ENCODE measurements around the gene ANKS1B. TPM values are rescaled to one million over a fixed set of nuclear protein-coding genes. Genes with fewer than 3 reads are reported as not detected.

The ANKS1B gene
- total RNA-seq, 1 experiment from 2014 or later: 18.8 TPM

GRCh38 chr12:99997806-99998205, 13.1 kb upstream of the ANKS1B start:
- peaks cover 7% of the 10 kb centered on the region for H3K9me3 Mint-ChIP-seq (ENCODE audit: unreplicated experiment)
- ChIA-PET POLR2A (interaction anchor here (1.0 kb wide), 1 partner anchor 15 kb away, joined by 6 read pairs; no protein-coding TSS in a partner anchor), CTCF (no interaction called here)
- no TSS peak for BruUV-seq (replicated peaks)
- H3K4me1 Mint-ChIP-seq (ENCODE audit: insufficient read depth, unreplicated experiment): no peaks in the 10 kb centered on the region
- DNase-seq (ENCODE audit: unreplicated experiment): no peak
- H3K4me3 Mint-ChIP-seq (ENCODE audit: unreplicated experiment): no peak overlapping the region
- TF ChIP-seq, protein P1, sequence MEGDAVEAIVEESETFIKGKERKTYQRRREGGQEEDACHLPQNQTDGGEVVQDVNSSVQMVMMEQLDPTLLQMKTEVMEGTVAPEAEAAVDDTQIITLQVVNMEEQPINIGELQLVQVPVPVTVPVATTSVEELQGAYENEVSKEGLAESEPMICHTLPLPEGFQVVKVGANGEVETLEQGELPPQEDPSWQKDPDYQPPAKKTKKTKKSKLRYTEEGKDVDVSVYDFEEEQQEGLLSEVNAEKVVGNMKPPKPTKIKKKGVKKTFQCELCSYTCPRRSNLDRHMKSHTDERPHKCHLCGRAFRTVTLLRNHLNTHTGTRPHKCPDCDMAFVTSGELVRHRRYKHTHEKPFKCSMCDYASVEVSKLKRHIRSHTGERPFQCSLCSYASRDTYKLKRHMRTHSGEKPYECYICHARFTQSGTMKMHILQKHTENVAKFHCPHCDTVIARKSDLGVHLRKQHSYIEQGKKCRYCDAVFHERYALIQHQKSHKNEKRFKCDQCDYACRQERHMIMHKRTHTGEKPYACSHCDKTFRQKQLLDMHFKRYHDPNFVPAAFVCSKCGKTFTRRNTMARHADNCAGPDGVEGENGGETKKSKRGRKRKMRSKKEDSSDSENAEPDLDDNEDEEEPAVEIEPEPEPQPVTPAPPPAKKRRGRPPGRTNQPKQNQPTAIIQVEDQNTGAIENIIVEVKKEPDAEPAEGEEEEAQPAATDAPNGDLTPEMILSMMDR (IDR thresholded peaks at IDR 0.05; ENCODE audit: unreplicated experiment): no peak
- no peaks in the 10 kb centered on the region for H3K27me3 Mint-ChIP-seq (ENCODE audit: insufficient read depth, unreplicated experiment)
- no peaks in the 10 kb centered on the region for H3K36me3 Mint-ChIP-seq (ENCODE audit: insufficient read depth, unreplicated experiment)
- H3K27ac Mint-ChIP-seq (ENCODE audit: low read depth, unreplicated experiment): no peak overlapping the region
- intact Hi-C loops (cut with micrococcal nuclease): no loop called here

DNA sequence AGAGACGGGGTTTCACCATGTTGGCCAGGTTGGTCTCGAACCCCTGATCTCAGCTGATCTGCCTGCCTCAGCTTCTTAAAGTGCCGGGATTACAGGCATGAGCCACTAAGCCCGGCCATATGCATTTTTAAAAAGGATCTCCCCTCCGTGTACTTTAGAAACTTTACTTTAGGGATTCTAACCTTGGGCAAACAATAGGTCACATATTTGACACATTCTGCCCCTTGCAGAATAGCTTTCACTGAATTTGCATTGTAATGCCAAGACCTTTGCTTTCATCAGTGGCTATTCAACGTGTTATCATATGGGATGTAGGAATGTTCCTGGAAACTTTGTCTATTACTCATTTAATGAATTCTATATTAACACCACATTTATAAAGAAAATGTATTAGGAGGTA, 11.4 kb upstream of the ANKS1B start:
- Mint-ChIP-seq H3K4me3 (ENCODE audit: unreplicated experiment) (no peak overlapping the region), H3K36me3 (ENCODE audit: insufficient read depth, unreplicated experiment) (no peaks in the 10 kb centered on the region), H3K27me3 (ENCODE audit: insufficient read depth, unreplicated experiment) (no peaks in the 10 kb centered on the region), H3K9me3 (ENCODE audit: unreplicated experiment) (peaks cover 7% of the 10 kb centered on the region), H3K4me1 (ENCODE audit: insufficient read depth, unreplicated experiment) (no peaks in the 10 kb centered on the region), H3K27ac (ENCODE audit: low read depth, unreplicated experiment) (no peak overlapping the region)
- BruUV-seq (replicated peaks): no TSS peak
- TF ChIP-seq, protein P1 (IDR thresholded peaks at IDR 0.05; ENCODE audit: unreplicated experiment): no peak
- intact Hi-C loops (cut with micrococcal nuclease): no loop called here
- DNase-seq (ENCODE audit: unreplicated experiment): no peak
- CTCF ChIA-PET: interaction anchor here (0.5 kb wide), 1 partner anchor 42 kb away, joined by 3 read pairs; no protein-coding TSS in a partner anchor
- POLR2A ChIA-PET: no interaction called here

DNA sequence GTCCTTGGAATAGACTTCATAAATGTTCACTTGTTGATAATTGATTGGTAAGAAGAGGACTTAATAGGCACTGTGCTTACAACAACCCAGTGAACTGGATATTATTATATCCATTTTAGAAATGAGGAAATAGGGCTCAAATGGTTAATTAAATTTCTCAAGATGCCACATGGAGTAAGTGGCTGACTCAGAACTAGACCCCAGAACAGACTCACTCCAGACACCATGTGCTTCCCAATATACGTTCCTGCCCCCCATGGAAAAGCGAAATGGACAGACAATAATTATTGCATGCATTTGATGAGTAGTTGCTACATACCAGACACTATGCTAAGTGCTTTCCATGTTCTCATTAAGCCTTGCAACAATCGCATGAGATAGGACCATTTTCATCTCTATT, 895 bp upstream of the ANKS1B start:
- no TSS peak for BruUV-seq (replicated peaks)
- DNase-seq (ENCODE audit: unreplicated experiment): no peak
- Mint-ChIP-seq H3K36me3 (ENCODE audit: insufficient read depth, unreplicated experiment) (no peaks in the 10 kb centered on the region), H3K4me1 (ENCODE audit: insufficient read depth, unreplicated experiment) (peaks cover 14% of the 10 kb centered on the region), H3K4me3 (ENCODE audit: unreplicated experiment) (peak overlapping the region; percentile 89), H3K9me3 (ENCODE audit: unreplicated experiment) (no peaks in the 10 kb centered on the region), H3K27ac (ENCODE audit: low read depth, unreplicated experiment) (no peak overlapping the region), H3K27me3 (ENCODE audit: insufficient read depth, unreplicated experiment) (no peaks in the 10 kb centered on the region)
- TF ChIP-seq, protein P1 (IDR thresholded peaks at IDR 0.05; ENCODE audit: unreplicated experiment): no peak
- ChIA-PET CTCF (no interaction called here), POLR2A (no interaction called here)
- intact Hi-C loops (cut with micrococcal nuclease): loop anchor here (2.0 kb wide), 1 partner anchor 155 kb away; no protein-coding TSS in a partner anchor

- ChIA-PET CTCF (no interaction called here), POLR2A (interaction anchor here (0.5 to 3.0 kb wide), 3 partner anchors 22 to 284 kb away, joined by 3 to 15 read pairs (median 4); no protein-coding TSS in a partner anchor)
- no peak for DNase-seq (ENCODE audit: unreplicated experiment)
Measured at GRCh38 chr12:99985129-99985570, 414 bp upstream of the ANKS1B start.

More at GRCh38 chr12:99985129-99985570, 414 bp upstream of the ANKS1B start:
- no TSS peak for BruUV-seq (replicated peaks)
- TF ChIP-seq, protein P1 (IDR thresholded peaks at IDR 0.05; ENCODE audit: unreplicated experiment): no peak
- intact Hi-C loops (cut with micrococcal nuclease): loop anchor here (2.0 kb wide), 1 partner anchor 156 kb away; no protein-coding TSS in a partner anchor
- peak overlapping the region; percentile 16 for H3K27ac Mint-ChIP-seq (ENCODE audit: low read depth, unreplicated experiment)
- no peaks in the 10 kb centered on the region for H3K27me3 Mint-ChIP-seq (ENCODE audit: insufficient read depth, unreplicated experiment)
- no peaks in the 10 kb centered on the region for H3K9me3 Mint-ChIP-seq (ENCODE audit: unreplicated experiment)
- peak overlapping the region; percentile 89 for H3K4me3 Mint-ChIP-seq (ENCODE audit: unreplicated experiment)
- H3K4me1 Mint-ChIP-seq (ENCODE audit: insufficient read depth, unreplicated experiment): peaks cover 14% of the 10 kb centered on the region
- H3K36me3 Mint-ChIP-seq (ENCODE audit: insufficient read depth, unreplicated experiment): no peaks in the 10 kb centered on the region

Data from MCF 10A (cell line).